B cell (primary cell): ENCODE data around the gene SIGLEC8. TPM values are rescaled to one million over a fixed set of nuclear protein-coding genes. Genes with fewer than 3 reads are reported as not detected.

ENCODE experiments used
- ATAC-seq: fragments of 200-7000 bp; cut with Tn5 transposase; one replicate; pipeline ENCODE4 v1.10.0; 2021; ENCODE audit warnings: low read depth, mild to moderate bottlenecking, moderate number of reproducible peaks, moderate library complexity
- CTCF ChIA-PET: fragments of 350-600 bp; sonication (Branson Sonifier 250); formaldehyde crosslinking; loops from one replicate; lab custom pipeline; 2021; ENCODE audit warnings: antibody characterized with exemption, inconsistent platforms; lab: Charles Lee
- POLR2A ChIA-PET: fragments of 350-600 bp; sonication (Branson Sonifier 250); formaldehyde crosslinking; loops from one replicate; lab custom pipeline; 2021; ENCODE audit warnings: antibody characterized with exemption; lab: Charles Lee
- DNase-seq: peaks from one replicate; pipeline ENCODE4 v3.0.0; 2013
- H2AFZ ChIP-seq: 2 replicates; pipeline ENCODE4 v1.6.1; 2012; ENCODE audit warnings: mild to moderate bottlenecking, low read depth, low read length; ENCODE audit not compliant: insufficient read depth, poor library complexity, severe bottlenecking
- H3K27ac ChIP-seq, 2 donors: 1 replicate in 1 of 2; 2 replicates in 1 of 2; pipeline ENCODE4 v1.5.1; 2012 to 2013; ENCODE audit warnings: low read length in 2 of 2, mild to moderate bottlenecking in 2 of 2, moderate library complexity in 1 of 2
- H3K27me3 ChIP-seq, 4 experiments: fragments of 200-600 bp in 1 of 4; sonication (generic) in 1 of 4; replicated peaks in 1 of 4; 1 replicate in 2 of 4; 2 replicates in 2 of 4; pipeline versions ENCODE4 v1.6.1 to v1.7.0; 2013 to 2016; ENCODE audit warnings: low read length in 3 of 4, mild to moderate bottlenecking in 2 of 4, mixed read lengths in 1 of 4, moderate library complexity in 1 of 4; ENCODE audit not compliant: insufficient read depth in 4 of 4, control insufficient read depth in 3 of 4; ENCODE audit errors: control extremely low read depth in 1 of 4
- H3K36me3 ChIP-seq, 2 experiments: replicated peaks in 1 of 2; 1 replicate in 1 of 2; 2 replicates in 1 of 2; pipeline versions ENCODE4 v1.6.1 to v1.7.1; 2013; ENCODE audit warnings: low read length in 1 of 2; ENCODE audit not compliant: insufficient read depth in 2 of 2, control insufficient read depth in 1 of 2; ENCODE audit errors: control extremely low read depth in 1 of 2, extremely low read depth in 1 of 2
- H3K4me1 ChIP-seq, 2 donors: fragments of 200-600 bp in 1 of 2; sonication (generic) in 1 of 2; 1 replicate in 1 of 2; 2 replicates in 1 of 2; pipeline versions ENCODE4 v1.5.1 to v1.6.1; 2013 to 2017; ENCODE audit warnings: low read length in 2 of 2; ENCODE audit not compliant: control insufficient read depth in 2 of 2, insufficient read depth in 2 of 2
- H3K4me2 ChIP-seq: replicated peaks from 2 replicates; pipeline ENCODE3; 2012; ENCODE audit warnings: mild to moderate bottlenecking, low read depth, low read length; ENCODE audit not compliant: poor library complexity, severe bottlenecking
- H3K4me3 ChIP-seq, 5 experiments: fragments of 200-600 bp in 1 of 5; sonication (generic) in 1 of 5; 1 replicate in 3 of 5; 2 replicates in 2 of 5; pipeline versions ENCODE4 v1.5.1 to v1.7.0; 2011 to 2016; ENCODE audit warnings: low read length in 4 of 5, mild to moderate bottlenecking in 4 of 5, low read depth in 2 of 5, control low read depth in 1 of 5, moderate library complexity in 1 of 5; ENCODE audit not compliant: insufficient read depth in 1 of 5; ENCODE audit errors: control extremely low read depth in 1 of 5, extremely low read depth in 1 of 5
- H3K79me2 ChIP-seq: fragments of 200-600 bp; sonication (generic); one replicate; pipeline ENCODE4 v1.6.0; 2016; ENCODE audit warnings: low read length; ENCODE audit not compliant: control insufficient read depth, insufficient read depth
- H3K9ac ChIP-seq: fragments of 200-600 bp; sonication (generic); 2 replicates; pipeline ENCODE4 v1.6.1; 2017; ENCODE audit warnings: mild to moderate bottlenecking, low read length, moderate library complexity
- H3K9me3 ChIP-seq, 3 donors: one replicate each; pipeline versions ENCODE4 v1.6.1 to v1.7.1; 2013; ENCODE audit warnings: low read length in 2 of 3; ENCODE audit not compliant: control insufficient read depth in 2 of 3, insufficient read depth in 1 of 3; ENCODE audit errors: control extremely low read depth in 1 of 3
- H4K20me1 ChIP-seq: 2 replicates; pipeline ENCODE4 v1.6.0; 2012; ENCODE audit warnings: mild to moderate bottlenecking, low read length; ENCODE audit not compliant: insufficient read depth, control insufficient read depth, poor library complexity, severe bottlenecking
- H3K27ac Mint-ChIP-seq: one replicate; pipeline ENCODE4 v1.8.0; 2021; ENCODE audit warnings: mixed read lengths
- H3K27me3 Mint-ChIP-seq: one replicate; pipeline ENCODE4 v1.8.0; 2021; ENCODE audit warnings: mixed read lengths
- H3K4me1 Mint-ChIP-seq: one replicate; pipeline ENCODE4 v1.8.0; 2021; ENCODE audit warnings: mixed read lengths
- H3K4me3 Mint-ChIP-seq: one replicate; pipeline ENCODE4 v1.8.0; 2021; ENCODE audit warnings: mixed read lengths
- H3K9me3 Mint-ChIP-seq: one replicate; pipeline ENCODE4 v1.8.0; 2022; ENCODE audit warnings: mixed read lengths; ENCODE audit not compliant: insufficient read depth
- CTCF ChIP-seq: fragments of 200-600 bp; IDR thresholded peaks from one replicate; pipeline ENCODE4 v1.8.0; 2022; ENCODE audit warnings: antibody characterized with exemption, mild to moderate bottlenecking
- EZH2 ChIP-seq: IDR thresholded peaks from 2 replicates; pipeline ENCODE4 v1.6.1; 2012; ENCODE audit warnings: borderline replicate concordance, low read depth, mild to moderate bottlenecking, moderate library complexity, low read length; ENCODE audit not compliant: insufficient read depth, poor library complexity, severe bottlenecking
- WGBS: methylation state at CpG from one replicate; pipeline ENCODE4 v1.1.5; 2013; ENCODE audit warnings: missing lambda C conversion rate; ENCODE audit not compliant: insufficient coverage; 5-methylcytosine and 5-hydroxymethylcytosine counted together
- intact Hi-C: fragments of 100-400 bp; cut with micrococcal nuclease; formaldehyde crosslinking; loops from one replicate; pipeline ENCODE4 v1.10.0; 2022
- polyA plus RNA-seq: library from polyadenylated mRNA; depleted of rRNA; stranded (reverse); fragments of >200 nt; gene quantifications from 2 replicates; pipeline ENCODE4 v1.2.3, GENCODE V29; 2012
- total RNA-seq, 2 donors: library from RNA; stranded (reverse); fragments of 120-200 nt in 1 of 2; gene quantifications; 1 replicate in 1 of 2; 2 replicates in 1 of 2; pipeline versions ENCODE4 v1.2.3 to v1.2.4, GENCODE V29; 2013 to 2022

SIGLEC8 gene
- total and polyA plus RNA-seq, 2 donors (not counting 1 experiment from before 2014, with no cell fraction given): not detected

- TF ChIP-seq EZH2 (no peak), CTCF (no peak)
- Histone ChIP-seq H3K27me3 (peaks cover 0 to 16% (median 1%) of the 10 kb centered on the region in 4 experiments), H3K27ac (no peak overlapping the region), H3K4me2 (no peak overlapping the region), H3K79me2 (no peaks in the 10 kb centered on the region), H3K9me3 (peaks cover 0 to 6% (median 0%) of the 10 kb centered on the region in 3 donors), H4K20me1 (no peaks in the 10 kb centered on the region), H2AFZ (no peak overlapping the region), H3K9ac (no peak overlapping the region), H3K36me3 (no peaks in the 10 kb centered on the region), H3K4me3 (no peak overlapping the region), H3K4me1 (peaks cover 4 to 5% of the 10 kb centered on the region in 2 donors)
- no peak for DNase-seq
- ChIA-PET CTCF (interaction anchor here (0.7 to 19.1 kb wide), 46 partner anchors 10 to 309 kb away, joined by 3 to 681 read pairs (median 5); partner anchors contain the start of genes SIGLEC10 and SIGLEC6), POLR2A (no interaction called here)
- ATAC-seq: no peak
- no CpG with 5 or more reads among the region's 4 CpGs for WGBS
- Mint-ChIP-seq H3K4me3 (no peak overlapping the region), H3K9me3 (no peaks in the 10 kb centered on the region), H3K27me3 (peaks cover 27% of the 10 kb centered on the region), H3K4me1 (peaks cover 4% of the 10 kb centered on the region), H3K27ac (no peak overlapping the region)
- intact Hi-C loops: loop anchor here (1.0 to 5.0 kb wide), 7 partner anchors 42 to 306 kb away; partner anchors contain the start of gene ZNF175
Observed at GRCh38 chr19:51472607-51473006, 14.4 kb upstream of the SIGLEC8 start.

DNA sequence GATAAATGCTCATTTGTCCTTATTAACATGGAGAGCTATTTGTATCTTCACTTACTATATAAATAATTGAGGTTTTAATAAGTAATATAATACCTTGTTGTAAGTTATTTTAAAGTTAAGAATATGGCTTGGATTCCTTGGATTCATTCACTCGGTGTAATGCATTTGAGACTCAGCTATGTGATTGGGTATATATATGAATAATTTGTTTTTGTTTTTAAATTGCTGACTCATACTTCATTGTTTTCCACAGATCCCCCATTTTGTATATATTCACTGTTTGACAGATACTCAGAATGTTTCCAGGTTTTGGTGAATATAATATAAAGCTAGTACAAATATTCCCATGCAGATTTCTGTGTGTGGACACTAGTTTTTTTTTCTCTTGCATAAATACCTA is 13.3 kb upstream of the SIGLEC8 start:
- no peak for DNase-seq
- Histone ChIP-seq H3K27ac (no peak overlapping the region), H3K27me3 (peaks cover 0 to 16% (median 1%) of the 10 kb centered on the region in 4 experiments), H3K4me3 (no peak overlapping the region), H3K79me2 (no peaks in the 10 kb centered on the region), H4K20me1 (no peaks in the 10 kb centered on the region), H3K9ac (no peak overlapping the region), H3K4me1 (peaks cover 4 to 5% of the 10 kb centered on the region in 2 donors), H3K9me3 (peaks cover 0 to 6% (median 0%) of the 10 kb centered on the region in 3 donors), H2AFZ (no peak overlapping the region), H3K4me2 (no peak overlapping the region), H3K36me3 (no peaks in the 10 kb centered on the region)
- no peak overlapping the region for H3K27ac Mint-ChIP-seq
- no peak for ATAC-seq
- TF ChIP-seq CTCF (no peak), EZH2 (no peak)
- ChIA-PET POLR2A (no interaction called here), CTCF (interaction anchor here (1.0 to 19.1 kb wide), 15 partner anchors 9 to 208 kb away, joined by 3 to 681 read pairs (median 8); partner anchors contain the start of gene SIGLEC10)
- H3K4me3 Mint-ChIP-seq: no peak overlapping the region
- H3K9me3 Mint-ChIP-seq: no peaks in the 10 kb centered on the region
- peaks cover 33% of the 10 kb centered on the region for H3K27me3 Mint-ChIP-seq
- intact Hi-C loops: loop anchor here (5.0 kb wide), 1 partner anchor 101 kb away; the partner anchor contains the start of gene ZNF175
- H3K4me1 Mint-ChIP-seq: peaks cover 4% of the 10 kb centered on the region
- WGBS: no CpG with 5 or more reads among the region's 1 CpG
